Left lung (tissue), 10 donors: ENCODE measurements around the gene APOBEC3F. TPM values are rescaled to one million over a fixed set of nuclear protein-coding genes. Genes with fewer than 3 reads are reported as not detected.
"Not testable (repeated sequence)": the region's sequence is repeated elsewhere in the genome, so short reads cannot be mapped to it uniquely, and the experiment has no call there.

Experiments used
- ATAC-seq: fragments of 200-7000 bp; cut with Tn5 transposase; one replicate; pipeline ENCODE4 v1.9.1; 2020; ENCODE audit warnings: moderate library complexity
- DNase-seq, 4 donors: peaks; one replicate each; pipeline ENCODE4 v3.0.0-alpha.2; 2013 to 2020
- H3K27ac ChIP-seq, 2 donors: fragments of 200-600 bp; sonication (generic) in 1 of 2; one replicate each; pipeline versions ENCODE4 v1.5.0 to v1.8.0; 2020 to 2021
- H3K27me3 ChIP-seq, 2 donors: fragments of 200-600 bp; sonication (generic) in 1 of 2; one replicate each; pipeline versions ENCODE4 v1.5.0 to v1.8.0; 2020 to 2021
- H3K36me3 ChIP-seq, 2 donors: fragments of 200-600 bp; sonication (generic) in 1 of 2; one replicate each; pipeline versions ENCODE4 v1.5.0 to v1.8.0; 2020 to 2021
- H3K4me1 ChIP-seq, 2 donors: fragments of 200-600 bp; one replicate each; pipeline ENCODE4 v1.8.0; 2021
- H3K4me3 ChIP-seq, 2 donors: fragments of 200-600 bp; sonication (generic) in 1 of 2; one replicate each; pipeline versions ENCODE4 v1.5.0 to v1.8.0; 2020 to 2021; ENCODE audit warnings: mild to moderate bottlenecking in 1 of 2
- H3K9me3 ChIP-seq, 2 donors: fragments of 200-600 bp; sonication (generic) in 1 of 2; one replicate each; pipeline versions ENCODE4 v1.5.0 to v1.8.0; 2020 to 2021
- CTCF ChIP-seq, 2 donors: fragments of 200-600 bp; sonication (generic) in 1 of 2; IDR thresholded peaks; one replicate each; pipeline versions ENCODE4 v1.5.0 to v1.8.0; 2021; ENCODE audit warnings: antibody characterized with exemption in 2 of 2
- intact Hi-C, 2 donors: fragments of 100-400 bp; cut with DNase I; formaldehyde crosslinking; loops; one replicate each; pipeline versions ENCODE4 v1.11.2 to v1.14.2; 2022
- polyA plus RNA-seq, 6 donors: library from polyadenylated mRNA; unstranded; fragments of 120-200 nt; gene quantifications; one replicate each; pipeline ENCODE4 v1.2.1, GENCODE V29; 2013; ENCODE audit not compliant: insufficient read length in 6 of 6
- total RNA-seq, 2 donors: library from RNA; stranded (reverse); fragmentation: NEBNext Ultra II Directional; extraction: Animal tissue kit (Norgen Biotek cat#: 25700); gene quantifications; one replicate each; pipeline ENCODE4 v1.2.1, GENCODE V29; 2021
- donor health status: DM: no; HTN: yes; CAD: no.
- donor health status: DM: no; HTN: no; CAD: no.

Gene APOBEC3F
- total and polyA plus RNA-seq, 8 donors = 11.0 to 14.3 (median 11.9) TPM

GRCh38 chr22:39068033-39068785 lies 27.5 kb downstream of the APOBEC3F start:
- Histone ChIP-seq H3K9me3 (no peaks in the 10 kb centered on the region), H3K27ac (no peak overlapping the region), H3K4me1 (no peaks in the 10 kb centered on the region), H3K36me3 (no peaks in the 10 kb centered on the region), H3K27me3 (no peaks in the 10 kb centered on the region), H3K4me3 (no peak overlapping the region)
- ATAC-seq (no peak), DNase-seq (no peak)
- TF ChIP-seq CTCF (IDR thresholded peaks at IDR 0.05) = no peak
- intact Hi-C loops = no loop called here

- intact Hi-C loops = no loop called here
- Histone ChIP-seq H3K36me3 (no peaks in the 10 kb centered on the region), H3K27ac (no peak overlapping the region), H3K4me1 (no peaks in the 10 kb centered on the region), H3K4me3 (no peak overlapping the region), H3K27me3 (no peaks in the 10 kb centered on the region), H3K9me3 (no peaks in the 10 kb centered on the region)
- DNase-seq (no peak), ATAC-seq (no peak)
- TF ChIP-seq CTCF (IDR thresholded peaks at IDR 0.05) = no peak
These were observed 29.5 kb downstream of the APOBEC3F start for GRCh38 chr22:39070186-39070585.

GRCh38 chr22:39072581-39072981 lies 31.9 kb downstream of the APOBEC3F start:
- ATAC-seq, H3K4me1 ChIP-seq, H3K27me3 ChIP-seq, H3K36me3 ChIP-seq, H3K27ac ChIP-seq, H3K9me3 ChIP-seq, DNase-seq, intact Hi-C loops, H3K4me3 ChIP-seq: not testable (repeated sequence)

- Histone ChIP-seq H3K4me3 (no peak overlapping the region), H3K27me3 (no peaks in the 10 kb centered on the region), H3K4me1 (peaks cover 6 to 19% of the 10 kb centered on the region in 2 donors), H3K27ac (no peak overlapping the region), H3K9me3 (no peaks in the 10 kb centered on the region), H3K36me3 (no peaks in the 10 kb centered on the region)
- DNase-seq = no peak
- TF ChIP-seq CTCF (IDR thresholded peaks at IDR 0.05) = no peak
- intact Hi-C loops = no loop called here
- ATAC-seq = no peak
These were observed 33.3 kb downstream of the APOBEC3F start for GRCh38 chr22:39073981-39074380.

GRCh38 chr22:39076155-39077025 lies 35.7 kb downstream of the APOBEC3F start:
- peak overlapping the region in 1 of 2 donors; percentile 41 for H3K27ac ChIP-seq
- ATAC-seq = peak; percentile 89
- H3K27me3 ChIP-seq, H3K36me3 ChIP-seq, intact Hi-C loops, H3K9me3 ChIP-seq, DNase-seq: not testable (repeated sequence)
- H3K4me1 ChIP-seq = peaks cover 6 to 19% of the 10 kb centered on the region in 2 donors
- H3K4me3 ChIP-seq = peak overlapping the region in 1 of 2 donors; percentile 58

- peak; percentile 91 for ATAC-seq
- peak within 1 kb of the TSS; percentile 27 to 58 for H3K4me3 ChIP-seq
- H3K27ac ChIP-seq = peak within 1 kb of the TSS; percentile 69 to 80
- intact Hi-C loops, H3K27me3 ChIP-seq, H3K9me3 ChIP-seq: not testable (repeated sequence)
- DNase-seq = peak; percentile 23 to 83 (median 54)
- H3K36me3 ChIP-seq = peaks cover 0 to 16% of the 10 kb centered on the region in 2 donors
- peaks cover 6 to 19% of the 10 kb centered on the region in 2 donors for H3K4me1 ChIP-seq
These were observed 36.6 kb downstream of the APOBEC3F start, which contains the start of gene APOBEC3G for GRCh38 chr22:39077026-39077840. APOBEC3G (plus strand) TSS chr22:39077275; CDS start chr22:39077362, 87 bp downstream.

- peak overlapping the region; percentile 27 to 58 for H3K4me3 ChIP-seq
- H3K27me3 ChIP-seq, H3K9me3 ChIP-seq, intact Hi-C loops, ATAC-seq: not testable (repeated sequence)
- DNase-seq = peak in 1 of 4 donors; percentile 42
- H3K27ac ChIP-seq = peak overlapping the region in 1 of 2 donors; percentile 80
- H3K36me3 ChIP-seq = peaks cover 0 to 16% of the 10 kb centered on the region in 2 donors
- peaks cover 6 to 19% of the 10 kb centered on the region in 2 donors for H3K4me1 ChIP-seq
These were observed 37.2 kb downstream of the APOBEC3F start for GRCh38 chr22:39077912-39078311.
